ENCODE measurements around the gene SAFB2.

The SAFB2 gene

DNA sequence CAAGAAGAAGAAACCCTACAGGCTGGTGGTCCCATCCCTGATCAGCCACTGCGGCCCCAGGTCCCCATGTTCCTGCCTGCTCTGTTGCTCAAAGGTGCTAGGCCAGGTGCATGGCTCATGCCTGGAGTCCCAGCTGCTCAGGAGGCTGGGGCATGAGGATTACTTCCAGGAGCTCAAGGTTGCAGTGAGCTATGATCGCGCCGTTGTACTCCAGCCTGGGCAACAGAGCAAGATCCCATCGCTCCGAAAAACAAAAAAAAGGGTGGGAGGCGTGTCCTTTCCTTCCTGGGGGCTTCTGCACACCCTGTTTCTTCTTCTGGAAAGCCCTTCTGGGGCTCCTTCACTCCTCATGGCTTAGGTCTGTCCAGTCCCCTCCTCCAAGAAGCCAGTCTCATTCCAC is 42.9 kb downstream of the SAFB2 start:
- DNase-seq (ENCODE audit: low read depth), result no peak

DNA sequence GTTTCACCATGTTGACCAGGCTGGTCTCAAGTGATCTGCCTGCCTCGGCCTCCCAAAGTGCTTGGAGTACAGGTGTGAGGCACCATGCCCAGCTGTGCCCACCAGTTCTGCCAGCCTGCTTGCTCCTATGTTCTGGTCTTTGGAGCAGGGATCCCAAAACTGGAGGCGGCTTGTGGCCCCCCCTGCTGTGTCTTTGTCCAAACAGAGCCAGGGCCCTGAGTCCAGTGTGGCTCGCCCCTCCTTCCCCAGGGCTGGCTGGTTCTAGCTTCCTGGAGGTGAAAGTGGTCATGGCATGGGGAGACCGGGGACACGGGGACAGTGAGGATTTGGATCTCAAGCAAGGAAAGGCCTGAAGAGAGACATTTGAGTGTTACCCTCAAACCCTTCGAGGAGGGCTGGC is 43.3 kb downstream of the SAFB2 start:
- no peak for DNase-seq (ENCODE audit: low read depth)

DNA sequence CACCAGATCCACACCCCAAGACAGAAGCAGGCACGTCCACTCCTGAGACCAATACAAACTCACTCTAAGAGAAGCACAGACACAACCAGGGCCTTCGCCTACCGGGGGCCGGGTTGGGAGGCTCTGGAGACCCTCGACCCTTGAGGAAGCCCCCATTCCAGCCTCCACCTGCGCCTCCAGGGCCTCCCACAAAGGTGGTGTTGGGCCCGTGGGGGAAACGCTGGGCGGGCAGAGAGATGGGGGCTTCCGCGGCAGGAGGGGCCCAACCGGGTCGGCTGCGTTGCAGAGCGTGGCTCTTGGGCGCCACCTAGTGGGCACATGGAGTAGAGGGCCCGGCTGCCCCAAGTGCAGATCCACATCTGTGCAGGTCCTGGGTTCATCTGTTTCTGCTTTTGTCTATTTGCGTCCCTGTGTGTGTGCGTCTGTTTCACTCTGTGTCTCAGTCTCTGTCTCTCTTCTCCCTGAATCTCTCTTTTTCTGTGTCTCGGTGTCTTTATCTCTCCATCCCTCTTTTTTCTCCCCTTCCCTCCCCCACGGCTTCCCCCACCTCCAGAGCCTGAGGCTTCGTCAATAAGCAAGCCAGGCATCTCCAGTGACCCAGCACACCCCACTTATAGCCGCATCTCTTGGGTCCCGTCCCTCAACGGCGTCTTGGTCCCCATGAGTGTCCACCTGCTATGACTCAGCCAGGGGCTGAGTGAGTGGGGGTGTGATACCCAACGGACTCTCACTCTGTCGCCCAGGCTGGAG is 44.3 kb downstream of the SAFB2 start:
- peak; percentile 45 for DNase-seq (ENCODE audit: low read depth)

DNA sequence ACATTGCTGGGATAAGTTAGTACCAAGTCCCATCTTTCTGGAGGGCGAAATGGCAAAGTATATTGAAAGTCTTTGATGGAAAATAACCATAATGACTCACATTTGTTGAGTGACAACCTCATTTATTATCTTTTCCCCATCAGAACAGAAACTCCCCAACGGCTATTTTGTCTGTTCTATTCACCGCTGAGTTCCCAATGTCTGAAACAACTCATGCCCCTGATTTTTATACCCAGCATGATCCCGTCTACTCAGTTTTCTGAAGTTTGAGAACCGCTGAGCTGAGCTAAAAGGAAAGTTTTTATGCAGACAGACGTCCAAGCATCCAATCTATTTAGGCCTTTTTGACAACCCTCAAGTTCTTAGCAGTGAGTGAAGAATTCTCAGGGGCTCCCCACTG is 47.0 kb downstream of the SAFB2 start:
- DNase-seq (ENCODE audit: low read depth), result no peak

DNA sequence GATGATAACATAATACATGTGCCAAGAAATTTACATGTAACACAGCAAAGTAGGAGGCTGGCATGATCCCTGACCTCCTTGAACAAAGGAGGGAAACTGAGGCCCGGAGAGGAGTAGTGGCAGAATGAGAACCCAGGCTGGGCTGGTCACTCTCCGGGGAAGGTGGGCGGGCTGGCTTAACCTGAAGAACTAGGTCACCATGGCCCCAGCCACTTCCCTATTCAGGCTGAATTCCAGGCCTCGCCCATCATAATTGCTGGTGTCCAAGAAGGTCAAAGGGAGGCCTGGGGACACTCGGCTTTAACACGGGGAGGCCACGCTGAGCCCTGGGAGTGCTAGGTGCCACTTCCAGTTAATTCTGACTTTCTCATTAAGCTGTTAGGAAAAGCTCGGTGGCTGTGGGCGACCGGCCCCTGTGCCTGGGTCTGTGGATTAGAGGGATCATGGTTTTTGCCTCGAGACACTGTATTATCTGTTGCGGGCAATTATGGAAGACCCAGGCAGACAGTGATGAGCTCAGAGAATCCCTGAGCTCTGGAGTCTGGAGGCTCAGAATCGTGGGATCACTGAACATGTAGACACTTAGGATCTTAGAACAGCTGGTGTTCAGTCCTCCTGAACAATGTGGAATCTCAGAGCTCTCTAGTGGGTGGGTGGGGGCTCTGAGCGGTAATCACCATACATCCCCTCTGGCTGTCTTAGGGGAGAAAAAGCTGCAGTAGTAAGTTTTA is 49.9 kb downstream of the SAFB2 start:
- DNase-seq (ENCODE audit: low read depth), result no peak

DNA sequence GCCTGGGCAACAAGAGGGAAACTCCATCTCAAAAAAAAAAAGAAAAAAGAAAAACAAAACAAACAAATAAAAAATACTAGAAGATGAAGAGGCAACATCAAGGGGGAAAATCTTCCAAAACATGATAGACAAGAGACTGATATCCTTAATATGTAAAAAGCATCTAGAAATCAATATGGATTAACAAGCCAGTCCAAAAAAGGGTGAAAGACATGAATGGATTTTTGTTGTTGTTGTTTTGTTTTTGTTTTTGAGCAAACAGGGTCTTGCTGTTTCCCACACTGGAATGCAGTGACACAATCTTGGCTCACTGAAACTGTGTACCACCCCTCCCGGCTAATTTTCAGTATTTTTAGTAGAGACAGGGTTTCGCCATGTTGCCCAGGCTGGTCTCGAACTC is 50.8 kb downstream of the SAFB2 start:
- no peak for DNase-seq (ENCODE audit: low read depth)

DNA sequence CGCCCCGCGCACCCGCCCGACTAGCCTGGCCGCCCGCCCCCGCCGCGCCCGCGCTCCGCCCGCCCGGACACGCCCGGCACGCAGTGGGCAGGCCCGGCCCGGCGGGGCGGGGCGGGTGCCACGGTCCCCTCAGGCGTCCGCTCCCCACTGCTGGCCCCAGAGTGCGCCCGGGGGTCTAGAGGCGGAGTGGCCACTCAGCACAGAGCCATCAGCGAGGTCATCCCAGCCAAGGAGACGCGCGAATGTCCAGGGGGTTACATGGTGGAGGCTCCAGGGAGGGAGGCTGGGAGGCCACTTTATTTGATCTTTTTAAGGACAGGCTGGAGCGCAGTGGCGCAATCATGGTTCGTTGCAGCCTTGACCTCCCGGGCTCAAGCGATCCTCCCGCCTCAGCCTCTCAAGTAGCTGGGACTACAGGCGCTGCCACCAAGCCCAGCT is 54.6 kb downstream of the SAFB2 start:
- no peak for DNase-seq (ENCODE audit: low read depth)

DNA sequence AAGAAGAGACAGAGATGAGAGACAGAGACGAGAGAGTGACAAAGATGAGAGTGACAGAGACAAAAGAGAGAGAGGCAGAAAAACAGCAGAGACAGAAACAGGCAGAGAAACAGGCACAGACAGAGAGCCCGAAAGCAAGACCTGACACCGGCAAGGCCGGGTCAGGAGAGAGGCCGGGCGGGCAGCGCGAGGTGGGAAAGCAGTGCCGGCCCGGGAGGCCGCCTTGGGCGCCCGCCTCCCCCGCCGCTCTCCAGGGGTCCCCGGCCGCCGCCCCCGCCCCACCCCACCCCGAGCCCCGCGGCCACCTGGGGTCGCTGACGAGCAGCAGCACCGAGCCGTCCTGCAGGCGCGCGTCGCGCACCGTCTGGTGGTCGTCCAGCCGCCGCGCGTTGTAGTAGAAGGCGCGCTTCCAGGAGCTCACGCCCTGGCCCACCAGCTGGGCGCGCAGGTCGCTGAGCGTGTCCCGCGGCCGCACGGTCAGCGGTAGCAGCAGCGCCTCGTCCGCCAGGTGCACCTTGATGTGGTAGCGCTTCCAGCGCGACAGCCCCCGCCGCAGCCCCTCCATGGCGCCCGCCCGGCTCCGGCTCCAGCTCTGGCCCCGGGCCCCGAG is 55.1 kb downstream of the SAFB2 start, which contains the start of gene TINCR:
TINCR (minus strand) TSS at position 594 of the 610 bp plus-strand sequence.
- DNase-seq (ENCODE audit: low read depth), result no peak

DNA sequence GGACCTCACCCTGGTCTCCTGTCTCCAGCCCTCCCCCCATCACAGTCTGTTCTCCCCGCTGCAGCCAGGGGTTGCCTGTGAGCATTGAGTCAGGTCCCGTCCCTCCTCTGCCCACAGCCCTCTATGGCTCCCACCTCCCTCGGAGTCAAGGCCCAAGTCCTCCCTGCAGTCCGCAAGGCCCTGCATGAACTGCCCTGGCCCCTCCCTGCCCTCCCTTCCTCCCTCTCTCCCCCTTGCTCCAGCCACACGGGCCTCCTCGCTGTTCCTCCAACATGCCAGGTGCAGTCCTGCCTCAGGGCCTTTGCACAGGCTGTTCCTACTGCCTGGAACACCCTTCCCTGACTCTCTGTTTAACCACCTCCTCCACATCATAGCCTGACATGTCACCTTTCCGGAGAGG is 57.6 kb downstream of the SAFB2 start:
- DNase-seq (ENCODE audit: low read depth), result no peak

DNA sequence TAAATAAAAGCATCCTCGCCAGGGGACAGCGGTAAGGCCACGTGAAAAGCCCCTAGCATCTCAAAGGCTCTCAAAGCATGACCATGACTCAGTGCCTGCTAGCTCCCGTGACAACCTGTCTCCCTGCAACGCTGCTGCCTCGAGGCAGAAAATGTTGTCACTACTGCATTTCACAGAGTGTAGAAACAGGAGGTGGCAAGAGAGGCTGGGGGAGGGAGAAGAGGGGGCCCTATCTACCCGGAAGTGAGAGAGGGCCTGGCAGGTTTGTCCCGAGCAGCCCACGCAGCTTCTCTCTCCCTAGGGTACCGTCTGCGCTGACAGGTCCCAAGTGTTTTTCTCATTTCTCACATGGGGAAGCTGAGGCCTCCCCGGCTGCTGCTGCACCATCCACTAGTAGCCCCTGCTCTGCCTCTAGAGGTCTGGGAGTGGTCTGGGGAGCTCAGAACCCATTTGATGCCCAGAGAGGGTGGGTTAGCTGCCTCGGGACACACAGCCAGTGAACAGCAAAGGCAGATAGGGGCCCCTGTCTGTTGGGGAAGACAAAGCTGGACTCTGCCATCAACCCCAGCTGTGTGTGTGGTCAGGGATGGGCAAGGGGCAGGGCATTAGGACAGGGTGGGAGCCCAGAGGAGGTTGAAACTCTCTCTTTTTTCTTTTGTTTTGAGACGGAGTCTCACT is 58.5 kb downstream of the SAFB2 start:
- DNase-seq (ENCODE audit: low read depth), result no peak

DNA sequence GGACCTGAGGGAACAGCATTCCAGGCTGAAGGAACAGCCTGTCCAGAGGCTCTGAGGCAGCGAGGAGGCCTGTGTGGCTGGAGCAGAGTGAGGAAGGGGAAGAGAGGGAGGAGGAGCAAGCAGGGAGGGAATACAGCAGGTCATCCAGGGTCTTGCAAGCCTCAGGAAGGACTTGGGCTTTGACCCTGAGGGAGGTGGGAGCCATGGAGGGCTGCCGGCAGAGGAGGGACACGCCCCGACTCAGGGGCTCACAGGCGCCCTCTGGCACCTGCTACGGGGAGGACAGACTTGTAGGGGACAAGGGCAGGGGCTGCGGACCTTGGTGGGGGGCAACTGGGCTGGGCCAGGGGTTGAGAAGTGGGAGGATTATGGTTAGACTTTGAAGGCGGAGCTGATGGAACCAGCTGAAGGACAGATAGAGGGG is 59.6 kb downstream of the SAFB2 start:
- DNase-seq (ENCODE audit: low read depth), result no peak

DNA sequence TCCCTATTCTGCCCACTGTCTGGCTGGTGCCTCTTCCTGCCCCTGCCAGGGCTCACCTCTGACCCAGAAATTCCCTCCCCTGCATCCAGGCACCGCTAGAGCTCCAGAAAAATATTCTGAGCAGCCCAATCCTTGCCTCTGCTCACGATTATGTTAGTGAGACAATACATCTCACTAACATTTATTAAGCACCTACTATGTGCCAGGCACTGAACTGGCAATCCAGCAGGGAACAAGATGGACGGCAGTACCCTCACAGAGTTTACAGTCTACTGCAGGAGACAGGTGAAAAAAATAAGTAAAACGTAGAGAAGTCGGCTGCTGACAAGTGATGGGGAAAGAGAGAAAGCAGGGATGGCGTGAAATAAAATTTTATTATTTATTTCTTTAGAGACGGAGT is 60.3 kb downstream of the SAFB2 start:
- no peak for DNase-seq (ENCODE audit: low read depth)

DNA sequence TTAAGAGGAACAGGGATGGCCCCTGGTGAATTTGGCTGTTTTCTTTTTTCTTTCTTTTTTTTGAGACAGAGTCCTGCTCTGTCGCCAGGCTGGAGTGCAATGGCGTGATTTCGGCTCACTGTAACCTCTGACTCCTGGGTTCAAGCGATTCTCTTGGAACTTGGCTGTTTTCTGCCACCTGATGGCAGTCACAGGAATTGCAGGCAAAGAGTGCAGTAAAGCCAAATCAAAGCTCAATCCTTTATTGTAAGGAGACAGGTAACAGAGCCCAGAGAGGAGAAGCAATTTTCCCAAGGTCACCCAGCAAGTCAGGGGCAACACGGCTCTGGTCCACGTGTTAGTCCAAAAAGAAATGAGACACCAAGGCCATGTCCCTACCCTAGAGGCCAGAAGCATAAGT is 61.0 kb downstream of the SAFB2 start:
- DNase-seq (ENCODE audit: low read depth), result no peak

DNA sequence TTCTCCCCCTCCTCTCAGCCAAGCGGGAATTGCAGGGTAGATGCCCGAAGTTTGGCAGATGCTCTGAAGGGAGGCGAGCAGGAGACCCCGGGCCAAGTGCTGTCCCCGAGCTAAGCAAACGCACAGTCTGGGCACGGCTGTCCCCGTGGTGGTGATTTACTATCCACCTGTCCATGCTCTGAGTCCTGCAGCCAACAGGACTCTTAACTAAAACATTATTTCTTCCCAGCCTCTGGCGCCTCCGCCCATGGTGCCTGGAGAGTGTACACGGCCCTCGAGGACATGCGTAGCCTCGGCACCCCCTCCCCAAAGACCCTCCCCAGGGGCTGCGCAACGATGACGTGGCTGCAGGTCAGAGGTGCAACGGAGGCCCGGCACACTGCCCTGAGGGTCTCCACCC is 62.4 kb downstream of the SAFB2 start:
- no peak for DNase-seq (ENCODE audit: low read depth)

DNA sequence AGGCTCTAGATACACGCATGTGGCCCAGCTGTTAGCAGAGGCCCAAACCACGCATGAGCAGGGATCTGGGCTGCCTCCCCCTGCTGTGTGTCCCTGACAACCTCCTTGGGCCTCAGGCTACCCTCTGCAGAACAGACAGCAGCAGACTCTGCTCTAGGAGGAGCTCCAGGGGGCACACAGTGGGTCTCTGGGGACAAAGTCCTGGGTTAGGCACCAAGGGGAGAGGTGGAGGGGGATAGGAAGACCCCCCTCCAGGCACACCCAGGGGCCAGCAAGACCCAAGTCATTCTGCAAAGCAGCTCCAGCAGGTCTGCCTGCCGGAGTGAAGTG is 62.8 kb downstream of the SAFB2 start:
- no peak for DNase-seq (ENCODE audit: low read depth)

DNA sequence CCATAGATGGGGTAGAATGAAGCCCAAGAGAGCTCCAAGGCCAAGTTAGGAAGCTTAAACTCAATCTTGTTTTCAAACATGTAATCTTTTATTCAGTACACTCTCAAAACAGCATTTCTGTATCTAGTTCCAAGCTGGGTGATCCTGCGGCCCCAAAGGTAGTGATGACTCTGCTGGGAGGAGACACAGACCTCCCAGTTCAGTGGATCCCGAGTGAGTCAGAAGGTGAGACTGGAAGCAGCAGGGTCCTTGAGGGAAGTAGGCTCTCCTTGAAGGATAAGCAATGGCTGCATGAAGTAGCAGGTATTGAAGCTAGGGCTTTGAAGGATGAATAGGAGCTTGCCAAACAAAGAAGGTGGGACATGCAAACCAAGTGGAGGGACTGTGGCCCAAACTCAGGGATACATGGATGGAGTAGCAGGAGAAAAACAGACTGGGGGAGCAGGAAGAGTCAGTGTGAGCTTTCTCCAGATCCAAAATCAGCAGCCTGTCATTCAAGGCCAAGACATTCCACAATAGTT is 64.4 kb downstream of the SAFB2 start:
- DNase-seq (ENCODE audit: low read depth), result no peak

DNA sequence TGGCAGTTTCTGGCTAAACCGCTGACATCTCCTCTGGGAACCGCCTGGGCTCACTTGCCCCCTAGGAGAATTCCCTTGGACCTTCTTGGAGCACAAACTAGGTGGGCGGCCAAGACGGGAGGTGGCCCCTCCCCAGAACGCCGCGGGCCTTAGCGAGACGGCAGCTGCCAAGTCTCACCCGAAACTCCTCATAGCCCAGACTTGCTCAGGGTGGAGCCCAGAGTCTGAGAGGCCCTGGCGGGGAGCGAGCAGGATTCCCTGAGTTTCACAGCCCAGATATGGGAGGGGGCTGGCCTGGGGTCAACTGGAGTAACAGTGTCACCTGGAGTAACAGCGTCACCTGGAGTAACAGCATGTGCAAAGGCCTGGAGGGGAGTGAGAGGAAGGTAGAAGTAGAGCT is 64.9 kb downstream of the SAFB2 start:
- no peak for DNase-seq (ENCODE audit: low read depth)

DNA sequence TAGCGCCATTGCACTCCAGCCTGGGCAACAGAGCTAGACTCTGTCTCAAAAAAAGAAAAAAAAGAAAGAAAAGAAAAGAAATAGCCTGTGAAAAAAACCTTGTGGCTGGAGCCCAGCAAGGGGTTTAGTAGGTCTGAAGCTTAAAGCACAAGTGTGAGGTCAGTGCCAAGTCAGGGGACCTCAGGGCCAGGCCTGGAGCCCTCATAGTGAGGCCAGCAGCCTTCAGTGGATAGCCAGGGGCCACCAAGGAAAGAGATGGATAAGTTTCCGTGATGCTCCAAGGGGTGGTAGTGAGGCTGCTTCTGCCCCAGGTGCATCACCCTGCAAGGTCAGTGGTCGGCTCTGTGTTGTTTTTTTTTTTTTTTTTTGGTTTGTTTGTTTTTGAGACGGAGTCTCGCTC is 67.7 kb downstream of the SAFB2 start:
- DNase-seq (ENCODE audit: low read depth), result no peak

DNA sequence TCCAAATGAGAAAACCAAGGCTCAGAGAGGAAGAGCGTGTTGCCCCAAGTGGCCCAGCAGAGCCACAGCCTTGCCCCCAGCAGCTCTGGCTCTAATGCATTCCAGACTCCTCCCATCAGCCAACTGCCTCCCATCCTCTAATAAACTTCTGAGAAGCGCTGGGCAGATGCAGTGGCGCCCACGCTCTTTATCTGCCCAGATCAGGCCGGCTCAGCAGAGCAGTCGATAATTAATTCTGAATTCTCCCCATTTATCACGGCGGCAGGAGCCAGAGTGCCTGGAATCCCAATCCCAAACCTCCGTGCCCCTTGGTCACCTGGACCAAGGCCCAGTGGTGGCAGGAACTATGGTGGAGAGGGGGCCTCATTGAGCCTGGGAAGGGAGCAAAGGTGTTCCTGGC is 68.7 kb downstream of the SAFB2 start:
- DNase-seq (ENCODE audit: low read depth), result no peak

DNA sequence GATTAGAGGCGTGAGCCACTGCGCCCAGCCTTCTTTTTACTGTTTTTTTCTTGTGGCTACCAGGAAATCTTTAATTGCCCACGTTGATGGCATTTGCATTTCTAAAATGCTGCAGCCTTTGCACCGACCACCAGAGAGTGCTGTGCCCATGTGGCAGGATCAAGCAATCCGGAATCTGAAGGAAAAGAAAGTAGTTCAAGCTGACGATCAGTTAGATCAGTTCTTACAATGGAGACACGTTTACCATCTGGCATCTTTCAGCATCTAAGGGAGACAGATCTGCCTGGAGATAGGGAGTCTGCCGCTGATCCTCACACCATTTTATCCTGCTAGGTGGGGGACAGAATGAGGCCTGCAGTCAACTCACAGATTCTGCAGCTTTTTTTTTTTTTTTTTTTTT is 74.7 kb downstream of the SAFB2 start:
- no peak for DNase-seq (ENCODE audit: low read depth)

DNA sequence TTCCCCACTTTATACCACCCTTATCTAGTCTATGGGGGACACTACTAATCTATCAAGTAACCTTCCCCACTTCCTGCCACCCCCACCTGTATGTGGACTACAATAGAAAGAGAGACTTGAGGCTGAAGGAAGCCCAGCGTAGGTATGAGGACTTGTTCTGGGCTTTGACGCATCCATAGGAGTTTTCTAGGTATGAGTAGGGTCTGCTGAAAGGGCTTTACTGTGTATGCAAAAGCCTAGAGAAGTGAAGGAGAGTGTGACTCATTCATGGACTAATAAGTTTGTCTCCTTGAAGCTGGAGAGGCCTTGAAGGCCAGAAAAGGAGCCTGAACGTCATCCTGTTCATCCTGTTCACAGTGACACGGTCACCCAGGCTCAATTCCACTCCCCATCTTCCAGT is 76.6 kb downstream of the SAFB2 start:
- DNase-seq (ENCODE audit: low read depth), result no peak

DNA sequence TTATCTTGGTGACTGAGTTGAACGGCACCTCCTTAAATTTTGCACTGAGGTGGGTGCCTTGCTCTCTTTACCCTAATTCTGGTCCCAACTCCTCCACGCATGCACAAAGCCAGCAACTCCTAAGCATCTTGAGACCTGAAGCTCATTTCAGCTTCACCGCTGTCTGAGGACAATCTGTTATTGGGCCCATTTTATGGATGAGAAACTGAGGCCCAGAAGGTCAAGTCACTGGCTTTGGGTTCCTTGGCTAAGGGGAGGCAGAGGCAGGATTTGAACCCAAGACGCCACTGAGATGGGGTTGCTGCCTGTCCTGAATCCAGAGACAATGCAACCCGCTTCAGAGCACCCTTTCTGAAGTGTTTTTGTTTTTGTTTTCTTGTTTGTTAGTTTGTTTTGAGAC is 77.5 kb downstream of the SAFB2 start:
- DNase-seq (ENCODE audit: low read depth), result no peak

DNA sequence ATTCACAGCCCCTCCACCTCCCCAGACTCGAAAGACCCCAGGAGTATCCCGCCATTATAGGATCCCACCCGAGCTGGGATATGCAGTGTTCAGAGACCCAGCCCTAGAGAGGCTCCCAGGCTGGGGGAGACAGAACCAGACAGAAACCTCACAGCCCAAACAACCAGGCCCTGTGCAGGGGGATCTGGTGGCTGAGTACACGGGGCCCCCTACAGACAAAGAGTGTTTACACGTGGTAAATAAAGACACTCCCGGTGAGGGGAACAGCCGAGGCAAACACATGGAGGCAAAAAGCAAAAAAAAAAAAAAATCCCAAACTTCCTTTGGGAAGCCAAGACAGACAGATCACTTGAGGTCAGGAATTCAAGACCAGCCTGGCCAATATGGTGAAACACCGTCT is 79.9 kb downstream of the SAFB2 start:
- no peak for DNase-seq (ENCODE audit: low read depth)

Measured in fibroblast of gingiva (primary cell).